GM12872 (cell line): Measurements from ENCODE around the gene ONECUT2.

Source experiments
- TF ChIP-seq, protein P1 (sequence below): IDR thresholded peaks from 3 replicates; pipeline ENCODE4 v1.5.1; 2011; ENCODE audit warnings: low read depth, mild to moderate bottlenecking, low read length, moderate library complexity; ENCODE audit not compliant: insufficient read depth

The ONECUT2 gene

GRCh38 chr18:57502624-57503023 lies 67.5 kb downstream of the ONECUT2 start:
- TF ChIP-seq, protein P1, sequence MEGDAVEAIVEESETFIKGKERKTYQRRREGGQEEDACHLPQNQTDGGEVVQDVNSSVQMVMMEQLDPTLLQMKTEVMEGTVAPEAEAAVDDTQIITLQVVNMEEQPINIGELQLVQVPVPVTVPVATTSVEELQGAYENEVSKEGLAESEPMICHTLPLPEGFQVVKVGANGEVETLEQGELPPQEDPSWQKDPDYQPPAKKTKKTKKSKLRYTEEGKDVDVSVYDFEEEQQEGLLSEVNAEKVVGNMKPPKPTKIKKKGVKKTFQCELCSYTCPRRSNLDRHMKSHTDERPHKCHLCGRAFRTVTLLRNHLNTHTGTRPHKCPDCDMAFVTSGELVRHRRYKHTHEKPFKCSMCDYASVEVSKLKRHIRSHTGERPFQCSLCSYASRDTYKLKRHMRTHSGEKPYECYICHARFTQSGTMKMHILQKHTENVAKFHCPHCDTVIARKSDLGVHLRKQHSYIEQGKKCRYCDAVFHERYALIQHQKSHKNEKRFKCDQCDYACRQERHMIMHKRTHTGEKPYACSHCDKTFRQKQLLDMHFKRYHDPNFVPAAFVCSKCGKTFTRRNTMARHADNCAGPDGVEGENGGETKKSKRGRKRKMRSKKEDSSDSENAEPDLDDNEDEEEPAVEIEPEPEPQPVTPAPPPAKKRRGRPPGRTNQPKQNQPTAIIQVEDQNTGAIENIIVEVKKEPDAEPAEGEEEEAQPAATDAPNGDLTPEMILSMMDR = no peak

DNA sequence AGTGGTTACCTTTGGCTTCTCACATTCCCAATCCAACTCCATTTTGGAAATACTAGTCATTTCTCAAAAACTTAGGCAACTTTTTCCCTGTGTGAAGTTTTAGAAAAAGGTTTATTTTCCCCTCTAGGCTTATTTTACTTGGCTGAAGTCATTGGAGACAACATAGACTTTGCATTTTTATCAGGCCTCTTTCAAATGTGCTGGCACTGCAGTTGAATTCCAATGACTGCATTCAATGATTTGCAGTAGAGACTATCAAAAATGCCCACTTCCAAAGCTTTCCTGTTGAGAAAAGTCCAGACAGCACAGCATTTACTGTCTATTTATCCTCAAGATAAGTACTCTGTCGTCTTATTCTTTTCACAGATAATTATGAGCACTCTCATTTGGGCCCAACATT lies 70.1 kb downstream of the ONECUT2 start:
- TF ChIP-seq, protein P1 = no peak

DNA sequence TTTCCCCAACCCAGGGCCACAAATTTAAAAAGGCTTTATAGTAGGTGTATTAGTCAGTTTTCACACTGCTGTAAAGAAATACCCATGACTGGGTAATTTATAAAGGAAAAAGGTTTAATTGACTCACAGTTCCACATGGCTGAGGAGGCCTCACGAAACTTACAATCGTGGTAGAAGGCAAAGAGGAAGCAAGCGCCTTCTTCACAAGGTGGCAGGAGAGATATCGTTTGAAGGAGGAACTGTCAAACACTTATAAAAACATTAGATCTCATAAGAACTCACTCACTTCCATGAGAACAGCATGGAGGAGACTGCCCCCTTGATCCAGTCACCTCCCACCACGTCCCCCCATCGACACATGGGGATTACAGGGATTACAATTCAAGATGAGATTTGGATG lies 80.9 kb downstream of the ONECUT2 start:
- TF ChIP-seq, protein P1 = no peak

- TF ChIP-seq, protein P1 = no peak
Observed at GRCh38 chr18:57518533-57518932, 83.4 kb downstream of the ONECUT2 start.

DNA sequence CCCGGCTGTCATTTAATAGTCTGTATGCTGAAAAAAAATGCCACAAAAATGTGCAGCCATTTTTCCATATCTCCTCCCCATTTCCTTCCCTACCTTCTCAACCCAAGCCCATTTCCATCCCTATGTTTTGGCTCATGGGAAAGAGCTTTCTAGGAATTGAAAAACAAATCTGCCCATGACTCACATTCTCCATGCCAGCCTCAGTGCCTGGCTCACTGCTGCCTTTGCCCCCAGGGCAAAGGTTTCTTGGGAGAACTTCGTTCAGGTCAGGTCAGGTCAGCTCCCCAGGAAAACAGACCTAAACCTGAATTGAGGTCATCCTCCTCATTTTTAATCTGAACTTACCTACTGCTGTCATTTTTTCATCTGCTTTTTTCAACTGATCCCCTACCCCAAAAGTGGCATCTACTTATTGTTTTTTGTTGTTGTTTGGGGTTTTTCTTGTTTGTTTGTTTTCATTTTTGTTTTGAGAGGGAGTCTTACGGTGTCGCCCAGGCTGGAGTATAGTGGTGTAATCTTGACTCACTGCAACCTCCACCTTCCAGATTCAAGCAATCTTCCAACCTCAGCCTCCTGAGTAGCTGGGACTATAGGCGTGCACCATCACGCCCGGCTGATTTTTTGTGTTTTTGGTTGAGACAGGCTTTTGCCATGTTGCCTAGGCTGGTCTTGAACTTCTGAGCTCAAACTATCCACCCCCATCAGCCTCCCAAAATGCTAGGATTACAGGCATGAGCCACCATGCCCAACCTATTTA lies 84.7 kb downstream of the ONECUT2 start:
- TF ChIP-seq, protein P1 = no peak

- TF ChIP-seq, protein P1 = no peak
Observed at GRCh38 chr18:57523171-57523956, 88.2 kb downstream of the ONECUT2 start.

DNA sequence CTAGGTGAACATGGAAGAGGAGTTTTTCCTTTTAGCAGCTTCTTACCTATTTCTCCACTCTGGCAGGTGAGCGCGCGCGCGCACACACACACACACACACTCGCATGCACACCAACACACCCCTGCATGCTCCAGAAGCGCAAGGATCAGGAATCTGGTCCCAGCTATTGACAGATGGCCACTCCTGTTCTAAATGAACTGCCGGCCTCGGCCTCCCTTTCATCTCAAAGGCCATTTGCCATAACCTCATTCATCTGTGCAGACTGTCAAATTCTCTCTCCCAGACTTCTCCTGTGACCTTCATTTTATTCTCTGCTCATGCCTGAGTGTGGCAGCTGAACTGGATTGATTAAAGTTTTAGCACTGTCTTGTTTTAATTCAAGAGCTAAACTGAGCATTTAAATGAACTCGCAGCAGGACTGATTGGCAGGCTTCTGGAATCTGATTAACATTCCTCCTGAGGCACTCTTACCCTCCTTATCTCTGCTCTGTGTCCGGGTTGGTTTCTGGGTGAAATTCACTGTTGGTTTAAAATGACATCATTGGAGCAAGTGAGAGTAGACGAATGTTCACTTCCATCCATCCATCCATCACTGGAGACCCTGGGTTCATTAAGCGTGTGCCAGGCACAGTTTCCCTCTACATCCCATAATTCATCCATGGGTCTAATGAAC lies 92.5 kb downstream of the ONECUT2 start:
- TF ChIP-seq, protein P1 = no peak
